GM12875 (cell line): ENCODE results near the gene DPP10.

Source experiments
- H3K4me3 ChIP-seq: one replicate; pipeline ENCODE4 v1.5.1; 2011; ENCODE audit warnings: low read depth, low read length, control low read depth
- CTCF ChIP-seq: IDR thresholded peaks from 2 replicates; pipeline ENCODE4 v1.5.1; 2011; ENCODE audit warnings: low read depth, mild to moderate bottlenecking, control low read depth, inconsistent platforms, low read length, moderate library complexity, borderline replicate concordance; ENCODE audit not compliant: insufficient read depth

DPP10 gene

DNA sequence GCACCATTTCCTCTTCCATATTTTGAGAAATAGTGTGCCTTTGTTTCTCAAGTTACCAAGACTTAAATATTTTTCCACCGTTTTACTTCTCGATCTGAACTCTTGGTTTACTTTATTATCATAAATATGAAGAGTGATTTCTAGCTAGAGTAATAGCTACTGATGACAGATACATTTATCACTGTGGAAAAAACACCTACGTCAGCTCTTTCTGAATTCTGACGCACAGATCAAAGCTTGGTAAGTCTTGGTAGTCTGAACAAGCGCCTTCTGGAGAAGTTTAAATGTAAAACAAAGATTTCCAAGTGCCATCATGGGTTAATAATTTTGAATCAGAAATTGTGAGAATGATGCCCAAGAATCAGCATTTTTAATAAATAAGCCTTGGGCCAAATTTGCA lies 367.7 kb downstream of the DPP10 start:
- TF ChIP-seq CTCF: no peak
- H3K4me3 ChIP-seq: no peak overlapping the region

DNA sequence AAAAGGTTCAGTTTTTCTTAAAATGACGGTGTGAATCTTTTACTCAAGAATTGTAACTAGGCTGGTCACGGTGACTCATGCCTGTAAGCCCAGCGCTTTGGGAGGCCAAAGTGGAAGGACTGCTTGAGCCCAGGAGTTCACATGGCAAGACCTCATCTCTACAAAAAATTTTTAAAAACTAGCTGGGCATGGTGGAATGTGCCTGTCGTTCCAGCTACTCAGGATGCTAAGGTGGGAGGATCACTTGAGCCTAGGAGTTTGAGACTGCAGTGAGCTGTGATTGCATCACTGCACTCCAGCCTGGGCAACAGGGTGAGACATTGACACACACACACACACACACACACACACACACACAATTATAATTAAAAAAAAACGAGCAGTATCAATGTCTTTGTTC lies 369.8 kb downstream of the DPP10 start:
- no peak overlapping the region for H3K4me3 ChIP-seq
- TF ChIP-seq CTCF: no peak

- no peak overlapping the region for H3K4me3 ChIP-seq
- no peak for TF ChIP-seq CTCF
These were observed 371.9 kb downstream of the DPP10 start for GRCh38 chr2:114814355-114814754.

GRCh38 chr2:114821055-114821454 lies 378.6 kb downstream of the DPP10 start:
- no peak overlapping the region for H3K4me3 ChIP-seq
- TF ChIP-seq CTCF: no peak

DNA sequence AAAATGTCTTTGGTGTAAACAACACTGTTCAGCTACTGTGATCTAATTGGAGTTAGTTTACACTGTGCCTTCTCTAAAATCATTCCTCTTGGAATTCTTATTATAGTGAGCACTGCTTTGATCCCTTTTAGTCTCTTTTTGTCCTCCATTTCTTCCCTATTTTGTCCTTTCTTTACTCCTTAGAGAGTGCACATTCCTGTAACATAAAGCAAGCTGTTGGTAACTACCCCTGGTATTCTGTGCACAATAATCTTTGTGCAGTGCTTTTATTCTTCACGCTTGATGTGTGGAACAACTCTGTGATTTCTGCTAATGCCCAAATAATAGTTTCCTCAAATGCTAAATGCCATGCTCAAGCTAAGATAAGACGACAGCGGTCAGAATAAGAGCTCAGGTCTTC lies 401.5 kb downstream of the DPP10 start:
- H3K4me3 ChIP-seq: no peak overlapping the region
- no peak for TF ChIP-seq CTCF

DNA sequence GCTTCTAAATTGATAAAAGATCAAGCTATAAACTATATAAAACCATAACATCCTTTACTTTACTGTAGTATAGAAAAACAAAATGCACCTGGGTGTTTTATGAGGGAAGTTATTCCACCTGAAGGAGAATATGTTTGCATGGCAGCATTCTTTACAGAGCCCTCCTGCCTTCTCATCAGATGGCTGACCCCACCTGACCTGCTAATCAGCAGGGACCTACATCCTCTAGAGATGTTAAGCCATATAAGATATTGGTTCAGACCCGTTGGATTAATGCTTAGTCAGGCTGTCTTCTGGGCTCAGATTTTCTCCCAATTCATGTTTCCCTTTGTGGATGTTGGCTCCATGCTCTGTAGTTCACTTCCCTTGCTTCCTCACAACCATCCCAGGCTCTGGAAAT lies 414.8 kb downstream of the DPP10 start:
- no peak for TF ChIP-seq CTCF
- no peak overlapping the region for H3K4me3 ChIP-seq

DNA sequence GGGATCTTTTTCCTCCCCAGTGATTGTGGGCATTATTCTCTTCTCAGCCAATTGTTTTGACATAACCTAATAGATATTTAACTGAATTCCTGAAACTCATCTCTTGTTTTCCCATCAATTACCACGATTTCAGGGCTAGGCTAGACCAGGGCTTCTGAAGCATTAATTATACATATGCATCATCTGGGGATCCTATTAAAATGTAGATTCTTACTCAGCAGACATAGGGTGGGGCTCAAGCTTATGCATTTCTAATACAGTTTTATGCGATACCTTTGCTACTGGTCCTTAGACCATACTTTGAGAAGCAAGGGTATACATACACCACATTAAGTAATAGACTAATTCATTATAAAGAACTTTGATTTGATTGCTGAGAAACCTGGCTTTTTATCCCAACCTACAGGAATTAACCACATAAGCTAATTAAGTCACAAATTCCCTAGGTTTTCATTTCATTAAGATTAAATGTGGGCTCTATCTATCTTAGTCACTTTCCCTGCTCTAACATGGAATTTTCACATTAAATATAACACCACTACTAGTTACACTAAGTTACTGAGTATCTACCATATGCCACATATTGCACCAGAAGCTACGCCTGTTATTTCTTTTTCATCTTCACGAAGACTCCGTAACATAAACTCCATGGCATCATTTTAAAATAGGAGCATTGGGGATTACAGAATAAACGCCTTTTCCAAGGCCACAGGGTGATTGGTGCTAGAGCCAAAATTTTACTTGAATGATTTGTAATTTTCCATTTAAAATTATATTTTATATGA lies 417.5 kb downstream of the DPP10 start:
- H3K4me3 ChIP-seq: no peak overlapping the region

More for the DNA sequence above, 417.5 kb downstream of the DPP10 start:
- no peak for TF ChIP-seq CTCF
